K562 (cell line): ENCODE results near the gene CDC42EP2. TPM values are rescaled to one million over a fixed set of nuclear protein-coding genes. Genes with fewer than 3 reads are reported as not detected.

ENCODE experiments used
- ATAC-seq: fragments of 200-7000 bp; cut with Tn5 transposase; 3 replicates; pipeline ENCODE4 v1.9.1; 2020; ENCODE audit warnings: moderate library complexity
- BruUV-seq: library from RNA; stranded (reverse); fragments of 400-500 nt; replicated peaks from 2 replicates; lab custom pipeline; 2021; lab: Mats Ljungman, UMichigan
- CTCF ChIA-PET: fragments of 300-600 bp; formaldehyde crosslinking; extraction: SDS; loops from one replicate; lab custom pipeline; 2021; ENCODE audit warnings: low intra/inter-chr PET ratio; lab: Yijun Ruan, JAX
- POLR2A ChIA-PET: fragments of 300-600, 350-650 bp; sonication (Branson Sonifier 250); formaldehyde crosslinking; extraction: SDS; loops from one replicate; lab custom pipeline; 2021; ENCODE audit warnings: antibody characterized with exemption, inconsistent platforms; lab: Yijun Ruan, JAX
- DNase-seq, 4 experiments: peaks; one replicate each; pipeline versions ENCODE4 v3.0.0 to v3.0.0-alpha.2; 2011 to 2018; ENCODE audit warnings: low spot score in 3 of 4, mixed read lengths in 3 of 4; ENCODE audit errors: extremely low read depth in 1 of 4
- FAIRE-seq: peaks from 2 replicates; lab custom pipeline; 2011; peaks lifted over from hg19 to GRCh38; lab: Jason Lieb, UNC
- H2AFZ ChIP-seq: 2 replicates; pipeline ENCODE4 v1.6.0; 2011; ENCODE audit warnings: low read depth, low read length, control low read depth, inconsistent platforms
- H3K27ac ChIP-seq: fragments of 200-600 bp; 3 replicates; pipeline ENCODE4 v1.8.0; 2011; ENCODE audit warnings: low read depth, mild to moderate bottlenecking, control low read depth, inconsistent platforms, low read length, moderate library complexity, mixed read lengths; ENCODE audit errors: extremely low read depth
- H3K27me3 ChIP-seq, 2 experiments: fragments of 300-600 bp in 1 of 2; 2 replicates in 1 of 2; 3 replicates in 1 of 2; pipeline versions ENCODE4 v1.6.0 to v1.8.0; 2011; ENCODE audit warnings: inconsistent platforms in 2 of 2, low read length in 2 of 2, mild to moderate bottlenecking in 1 of 2, mixed read lengths in 1 of 2, moderate library complexity in 1 of 2; ENCODE audit not compliant: control insufficient read depth in 2 of 2, insufficient read depth in 2 of 2
- H3K36me3 ChIP-seq: fragments of 300-600 bp; 3 replicates; pipeline ENCODE4 v1.8.0; 2011; ENCODE audit warnings: mild to moderate bottlenecking, low read length, inconsistent platforms; ENCODE audit not compliant: control insufficient read depth, insufficient read depth
- H3K4me1 ChIP-seq, 2 experiments: fragments of 200-600 bp in 1 of 2; replicated peaks in 1 of 2; 2 replicates in 1 of 2; 3 replicates in 1 of 2; pipeline versions ENCODE4 v1.5.1 to v1.8.0; 2011; ENCODE audit warnings: inconsistent platforms in 2 of 2, low read length in 2 of 2, mild to moderate bottlenecking in 1 of 2, mixed read lengths in 1 of 2, moderate library complexity in 1 of 2; ENCODE audit not compliant: control insufficient read depth in 2 of 2, insufficient read depth in 2 of 2
- H3K4me2 ChIP-seq: 2 replicates; pipeline ENCODE4 v1.6.1; 2011; ENCODE audit warnings: low read length, control low read depth, inconsistent platforms, mixed read lengths; ENCODE audit not compliant: insufficient read depth
- H3K4me3 ChIP-seq: fragments of 200-600 bp; sonication (generic), shearing (Covaris generic); 2 replicates; pipeline ENCODE4 v1.5.1; 2016; ENCODE audit warnings: control low read depth, inconsistent platforms
- H3K79me2 ChIP-seq: fragments of 200-600 bp; 3 replicates; pipeline ENCODE4 v1.8.0; 2011; ENCODE audit warnings: low read length, inconsistent platforms; ENCODE audit not compliant: control insufficient read depth, insufficient read depth
- H3K9ac ChIP-seq, 2 experiments: 2 replicates each; pipeline versions ENCODE4 v1.6.0 to v1.6.1; 2011; ENCODE audit warnings: low read depth in 2 of 2, low read length in 2 of 2, control low read depth in 1 of 2, inconsistent platforms in 1 of 2, mild to moderate bottlenecking in 1 of 2, mixed read lengths in 1 of 2; ENCODE audit not compliant: insufficient read depth in 1 of 2
- H3K9me1 ChIP-seq: one replicate; pipeline ENCODE4 v1.6.0; 2011; ENCODE audit warnings: inconsistent platforms, mild to moderate bottlenecking, low read length, moderate library complexity; ENCODE audit not compliant: control insufficient read depth, insufficient read depth
- H3K9me3 ChIP-seq: replicated peaks from 2 replicates; pipeline ENCODE4 v1.5.1; 2011; ENCODE audit warnings: low read depth, low read length, inconsistent platforms; ENCODE audit not compliant: control insufficient read depth, insufficient read depth
- H4K20me1 ChIP-seq: replicated peaks from 2 replicates; pipeline ENCODE4 v1.6.1; 2011; ENCODE audit warnings: low read length, inconsistent platforms, mixed read lengths; ENCODE audit not compliant: control insufficient read depth, insufficient read depth
- DEAF1 ChIP-seq: fragments of 450-650 bp; formaldehyde crosslinking; IDR thresholded peaks from 2 replicates; pipeline ENCODE4 v1.4.0; 2020; ENCODE audit warnings: mild to moderate bottlenecking, moderate library complexity
- SMARCB1 ChIP-seq: IDR thresholded peaks from 2 replicates; pipeline ENCODE4 v1.6.1; 2011; ENCODE audit warnings: improper control_type of control experiment, low read depth; ENCODE audit not compliant: insufficient read length
- TAF1 ChIP-seq: IDR thresholded peaks from 2 replicates; pipeline ENCODE4 v1.6.1; 2011; ENCODE audit warnings: mild to moderate bottlenecking, low read length, moderate library complexity; ENCODE audit not compliant: insufficient read depth, control insufficient read depth, severe bottlenecking; ENCODE audit errors: extremely low read depth
- UBTF ChIP-seq, 2 experiments: IDR thresholded peaks; 2 replicates each; pipeline ENCODE4 v1.6.1; 2012; ENCODE audit warnings: improper control_type of control experiment in 2 of 2, low read depth in 2 of 2, low read length in 2 of 2, borderline replicate concordance in 1 of 2
- ZFPM2 ChIP-seq: fragments of 250-450 bp; sonication (Bioruptor Pico); IDR thresholded peaks from 2 replicates; pipeline ENCODE4 v1.5.1; 2022; ENCODE audit warnings: mild to moderate bottlenecking
- WGBS: fragments of 100-300 bp; shearing (Covaris generic); methylation state at CpG from one replicate; pipeline ENCODE4 v1.1.6; 2016; ENCODE audit warnings: low coverage, mixed read lengths; ENCODE audit not compliant: insufficient coverage; ENCODE audit errors: missing lambda C conversion rate; 5-methylcytosine and 5-hydroxymethylcytosine counted together
- in situ Hi-C: fragments of 300-500 bp; cut with MboI; formaldehyde crosslinking; loops from 4 replicates; pipeline ENCODE4 v1.15.0; 2018; ENCODE audit warnings: inconsistent platforms, mixed read lengths
- intact Hi-C: fragments of 100-400 bp; cut with micrococcal nuclease; formaldehyde crosslinking; loops from 2 replicates; pipeline ENCODE4 v1.14.2; 2022
- polyA plus RNA-seq, 8 experiments: library from polyadenylated mRNA; depleted of rRNA in 4 of 8; stranded (reverse) in 5 of 8; unstranded in 3 of 8; fragments of >200 nt; fragmentation: Nextera tagmentation in 2 of 8; fragmentation: Illumina TruSeq in 1 of 8; extraction: Ambion mirVana in 2 of 8; extraction: Trizol in 1 of 8; gene quantifications; 2 replicates each; pipeline versions ENCODE4 v1.2.1 to v1.2.3, GENCODE V29; 2011 to 2014; ENCODE audit warnings: inconsistent platforms in 1 of 8, missing spikeins in 1 of 8
- total RNA-seq, 7 experiments: library from RNA; depleted of rRNA in 6 of 7; stranded (reverse); fragments of >200 nt in 6 of 7; fragmentation: Illumina TruSeq in 2 of 7; extraction: Trizol in 2 of 7; gene quantifications; 2 replicates each; pipeline versions ENCODE4 v1.2.1 to v1.2.3, GENCODE V29; 2011 to 2021; ENCODE audit warnings: low replicate concordance in 1 of 7

The CDC42EP2 gene
- total and polyA plus RNA-seq, 9 of the 15 experiments (the other 6 are each of a cell fraction or from before 2014, with no cell fraction given) = 0.27 to 3.5 (median 0.83) TPM; not detected in 1

DNA sequence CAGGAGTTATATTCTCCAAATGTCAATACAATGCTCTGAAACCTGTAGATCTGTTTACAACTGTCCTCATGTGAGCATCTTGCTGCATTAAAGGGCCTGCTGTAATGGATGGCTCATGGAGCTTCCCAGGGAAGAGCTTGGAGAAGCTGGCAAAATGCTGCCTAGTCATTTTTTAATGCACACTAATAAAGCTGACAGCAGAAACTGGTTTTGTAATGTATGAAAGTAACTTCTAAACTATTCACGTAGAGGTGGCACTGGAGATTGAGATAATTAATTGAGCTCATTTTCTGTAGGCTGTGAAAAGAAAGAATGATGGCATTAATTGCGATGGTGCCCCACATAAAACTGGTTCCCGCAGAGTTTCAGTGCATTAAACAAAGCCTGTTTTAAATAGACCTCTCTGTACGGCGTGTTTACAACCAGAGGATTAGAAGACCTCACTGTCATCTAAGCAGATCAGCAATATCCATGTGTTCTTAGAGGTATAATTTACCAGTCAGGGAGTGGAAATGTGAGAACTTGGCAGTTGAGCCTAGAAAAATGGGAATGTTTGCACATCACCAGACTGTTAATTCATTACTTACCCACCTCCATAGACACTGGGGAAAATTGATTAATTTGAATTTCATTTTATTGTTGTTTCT lies 36.9 kb upstream of the CDC42EP2 start:
- DNase-seq (no peak), ATAC-seq (no peak), FAIRE-seq (no peak)
- BruUV-seq = no TSS peak
- over 99% methylated on average over 5 of the region's 5 CpGs for WGBS
- intact Hi-C loops (no loop called here), in situ Hi-C loops (loop anchor here (5.0 kb wide), 1 partner anchor 235 kb away; no protein-coding TSS in a partner anchor)
- Histone ChIP-seq H3K4me2 (no peak overlapping the region), H3K27me3 (no peaks in the 10 kb centered on the region), H3K9me3 (no peaks in the 10 kb centered on the region), H4K20me1 (no peaks in the 10 kb centered on the region), H3K36me3 (peaks cover 74% of the 10 kb centered on the region), H3K4me1 (peaks cover 0 to 9% of the 10 kb centered on the region in 2 experiments; a peak in 3 of 5 replicates), H3K79me2 (peaks cover 3% of the 10 kb centered on the region; the same call in 1 of the 3 replicates), H3K4me3 (no peak overlapping the region), H2AFZ (no peak overlapping the region), H3K9ac (no peak overlapping the region), H3K9me1 (no peaks in the 10 kb centered on the region), H3K27ac (no peak overlapping the region)
- CTCF ChIA-PET = no interaction called here
- POLR2A ChIA-PET = interaction anchor here (0.6 to 1.6 kb wide), 8 partner anchors 9 to 220 kb away, joined by 3 to 4 read pairs (median 3); partner anchors contain the start of genes SPDYC and ZNHIT2
- no peak for TF ChIP-seq ZFPM2 (CRISPR knock-in tag)

DNA sequence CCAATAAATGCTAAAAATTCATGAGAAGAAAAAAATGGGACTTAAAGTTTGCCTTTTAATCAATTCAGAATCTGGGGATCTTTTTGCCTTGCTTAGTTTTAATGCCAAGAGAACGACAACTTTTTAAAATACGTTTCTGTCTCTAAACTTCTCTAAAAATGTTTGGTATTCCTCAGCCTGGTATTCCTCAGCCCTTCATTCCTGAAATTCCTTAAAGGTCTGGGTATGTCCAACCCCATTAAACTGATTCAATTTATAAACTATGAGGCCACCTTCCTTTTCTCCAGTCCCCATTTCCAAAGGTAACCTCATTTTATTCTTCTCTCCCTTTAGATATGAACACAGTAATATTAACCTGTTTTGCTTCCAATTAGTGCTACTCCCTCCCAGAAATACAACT lies 36.3 kb upstream of the CDC42EP2 start:
- no peak for ATAC-seq
- H3K9ac ChIP-seq = no peak overlapping the region
- 81% methylated on average over 2 of the region's 2 CpGs for WGBS
- in situ Hi-C loops = loop anchor here (5.0 kb wide), 1 partner anchor 234 kb away; no protein-coding TSS in a partner anchor
- peaks cover 0 to 9% of the 10 kb centered on the region in 2 experiments; a peak in 3 of 5 replicates for H3K4me1 ChIP-seq
- BruUV-seq = TSS peak; percentile 9
- no peak for DNase-seq
- H3K27ac ChIP-seq = no peak overlapping the region
- no peaks in the 10 kb centered on the region for H4K20me1 ChIP-seq
- peaks cover 80% of the 10 kb centered on the region for H3K36me3 ChIP-seq
- no peaks in the 10 kb centered on the region for H3K9me3 ChIP-seq
- CTCF ChIA-PET = no interaction called here
- no peak overlapping the region for H3K4me2 ChIP-seq
- no peak overlapping the region for H3K4me3 ChIP-seq
- no peak overlapping the region for H2AFZ ChIP-seq
- TF ChIP-seq DEAF1 (CRISPR knock-in tag) (no peak), UBTF (IDR thresholded peaks at IDR 0.05; ENCODE audit: borderline replicate concordance in 1 of 2, low read depth in 2 of 2, low read length in 2 of 2) (no peak), SMARCB1 (no peak), TAF1 (no peak)
- TF ChIP-seq, all 486 proteins: peak for 0
- Histone ChIP-seq H3K79me2 (peaks cover 3% of the 10 kb centered on the region; the same call in 1 of the 3 replicates), H3K9me1 (no peaks in the 10 kb centered on the region), H3K27me3 (no peaks in the 10 kb centered on the region)
- intact Hi-C loops = no loop called here
- no peak for FAIRE-seq
- POLR2A ChIA-PET = interaction anchor here (0.6 to 1.6 kb wide), 4 partner anchors 8 to 161 kb away, joined by 3 to 4 read pairs (median 4); partner anchors contain the start of genes SPDYC and ZNHIT2
